WTC11 (cell line): Measurements from ENCODE around the gene SNX14. TPM values are rescaled to one million over a fixed set of nuclear protein-coding genes. Genes with fewer than 3 reads are reported as not detected.

Experiments
- ATAC-seq: fragments of 200-7000 bp; cut with Tn5 transposase; 2 replicates; pipeline ENCODE4 v1.10.0; 2021; ENCODE audit warnings: mild to moderate bottlenecking, moderate library complexity
- CTCF ChIA-PET: fragments of 300-600 bp; sonication (Branson Sonifier 250); formaldehyde crosslinking; loops from one replicate; lab custom pipeline; 2021; ENCODE audit warnings: antibody characterized with exemption; lab: Charles Lee
- POLR2A ChIA-PET: fragments of 350-600 bp; sonication (Branson Sonifier 250); formaldehyde crosslinking; loops from one replicate; lab custom pipeline; 2021; ENCODE audit warnings: antibody characterized with exemption; lab: Charles Lee
- DNase-seq: peaks from one replicate; pipeline ENCODE4 v3.0.0; 2021; ENCODE audit warnings: low spot score
- H3K27ac Mint-ChIP-seq: 2 replicates; pipeline ENCODE4 v1.8.0; 2021; ENCODE audit warnings: mixed read lengths
- H3K27me3 Mint-ChIP-seq: 2 replicates; pipeline ENCODE4 v1.8.0; 2021; ENCODE audit warnings: low read depth, mild to moderate bottlenecking, moderate library complexity, mixed read lengths
- H3K36me3 Mint-ChIP-seq: 2 replicates; pipeline ENCODE4 v1.8.0; 2021; ENCODE audit warnings: mixed read lengths
- H3K4me1 Mint-ChIP-seq: 2 replicates; pipeline ENCODE4 v1.8.0; 2022; ENCODE audit warnings: mixed read lengths
- H3K4me3 Mint-ChIP-seq: 2 replicates; pipeline ENCODE4 v1.8.0; 2021; ENCODE audit warnings: mild to moderate bottlenecking, moderate library complexity, mixed read lengths
- H3K9me3 Mint-ChIP-seq: 2 replicates; pipeline ENCODE4 v1.8.0; 2021; ENCODE audit warnings: mixed read lengths
- CDX4 ChIP-seq: fragments of 250-450 bp; sonication (Bioruptor Pico); IDR thresholded peaks from 2 replicates; pipeline ENCODE4 v1.9.0; 2021; ENCODE audit warnings: moderate library complexity, mild to moderate bottlenecking, inconsistent platforms, borderline replicate concordance
- CREB1 ChIP-seq: sonication (generic); formaldehyde crosslinking; IDR thresholded peaks from 2 replicates; pipeline ENCODE4 v1.8.0; 2023; ENCODE audit warnings: mild to moderate bottlenecking, missing genetic modification reagents
- E2F4 ChIP-seq: sonication (generic); formaldehyde crosslinking; IDR thresholded peaks from 2 replicates; pipeline ENCODE4 v1.8.1; 2022; ENCODE audit warnings: low read depth, mild to moderate bottlenecking, moderate library complexity, missing genetic modification reagents, borderline replicate concordance
- ESRRA ChIP-seq: sonication (generic); formaldehyde crosslinking; IDR thresholded peaks from 2 replicates; pipeline ENCODE4 v1.8.1; 2022; ENCODE audit warnings: mild to moderate bottlenecking, missing genetic modification reagents, borderline replicate concordance
- FOXP4 ChIP-seq: sonication (generic); formaldehyde crosslinking; IDR thresholded peaks from 2 replicates; pipeline ENCODE4 v1.8.0; 2022; ENCODE audit warnings: mild to moderate bottlenecking, missing genetic modification reagents
- GABPB1 ChIP-seq: sonication (generic); formaldehyde crosslinking; IDR thresholded peaks from 2 replicates; pipeline ENCODE4 v1.8.1; 2023; ENCODE audit warnings: mild to moderate bottlenecking, missing genetic modification reagents
- HMGA2 ChIP-seq: fragments of 250-450 bp; sonication (Bioruptor Pico); IDR thresholded peaks from 2 replicates; pipeline ENCODE4 v1.4.0; 2021; ENCODE audit warnings: mild to moderate bottlenecking, moderate library complexity
- JUN ChIP-seq: sonication (generic); formaldehyde crosslinking; IDR thresholded peaks from 2 replicates; pipeline ENCODE4 v1.8.0; 2023; ENCODE audit warnings: mild to moderate bottlenecking, missing genetic modification reagents
- MYBL2 ChIP-seq: sonication (generic); formaldehyde crosslinking; IDR thresholded peaks from 2 replicates; pipeline ENCODE4 v1.8.1; 2023; ENCODE audit warnings: mild to moderate bottlenecking, moderate library complexity, missing genetic modification reagents
- NFE2L1 ChIP-seq: sonication (generic); formaldehyde crosslinking; IDR thresholded peaks from 2 replicates; pipeline ENCODE4 v1.8.1; 2023; ENCODE audit warnings: missing genetic modification reagents
- SMAD3 ChIP-seq: sonication (generic); formaldehyde crosslinking; IDR thresholded peaks from 2 replicates; pipeline ENCODE4 v1.8.0; 2022; ENCODE audit warnings: missing genetic modification reagents, mild to moderate bottlenecking, borderline replicate concordance
- SOX15 ChIP-seq: fragments of 250-450 bp; sonication (Bioruptor Pico); IDR thresholded peaks from 2 replicates; pipeline ENCODE4 v1.9.0; 2021; ENCODE audit warnings: mild to moderate bottlenecking
- USF1 ChIP-seq: sonication (generic); formaldehyde crosslinking; IDR thresholded peaks from 2 replicates; pipeline ENCODE4 v1.8.0; 2022; ENCODE audit warnings: mild to moderate bottlenecking, missing genetic modification reagents
- ZNF138 ChIP-seq: sonication (generic); formaldehyde crosslinking; conservative IDR thresholded peaks from 2 replicates; pipeline ENCODE4 v1.8.1; 2022; ENCODE audit warnings: mild to moderate bottlenecking, moderate library complexity, missing genetic modification reagents
- ZNF219 ChIP-seq: sonication (generic); formaldehyde crosslinking; IDR thresholded peaks from 2 replicates; pipeline ENCODE4 v1.8.0; 2023; ENCODE audit warnings: missing genetic modification reagents, mild to moderate bottlenecking, borderline replicate concordance
- ZNF263 ChIP-seq: sonication (generic); formaldehyde crosslinking; IDR thresholded peaks from 2 replicates; pipeline ENCODE4 v1.8.1; 2022; ENCODE audit warnings: low read depth, mild to moderate bottlenecking, moderate library complexity, missing genetic modification reagents
- ZNF317 ChIP-seq: sonication (generic); formaldehyde crosslinking; IDR thresholded peaks from 2 replicates; pipeline ENCODE4 v1.8.1; 2023; ENCODE audit warnings: low read depth, mild to moderate bottlenecking, moderate library complexity, missing genetic modification reagents, borderline replicate concordance
- ZNF396 ChIP-seq: fragments of 250-450 bp; sonication (Bioruptor Pico); IDR thresholded peaks from 2 replicates; pipeline ENCODE4 v1.8.0; 2021; ENCODE audit warnings: mild to moderate bottlenecking, moderate library complexity, borderline replicate concordance
- total RNA-seq: library from RNA; stranded (reverse); gene quantifications from 3 replicates; pipeline ENCODE4 v1.2.3, GENCODE V29; 2021
- TF ChIP-seq, protein P1 (sequence below): sonication (generic); formaldehyde crosslinking; IDR thresholded peaks from 2 replicates; pipeline ENCODE4 v1.8.0; 2023; ENCODE audit warnings: mild to moderate bottlenecking, missing genetic modification reagents
- TF ChIP-seq, protein P2 (sequence below): sonication (generic); formaldehyde crosslinking; IDR thresholded peaks from 2 replicates; pipeline ENCODE4 v1.8.1; 2022; ENCODE audit warnings: mild to moderate bottlenecking, missing genetic modification reagents, moderate library complexity, borderline replicate concordance
- TF ChIP-seq, protein P3 (sequence below): sonication (generic); formaldehyde crosslinking; IDR thresholded peaks from 2 replicates; pipeline ENCODE4 v1.8.0; 2022; ENCODE audit warnings: mild to moderate bottlenecking, missing genetic modification reagents

The SNX14 gene
- total RNA-seq, 1 experiment from 2014 or later = 34.3 TPM

GRCh38 chr6:85569323-85569722 is 24.3 kb downstream of the SNX14 start:
- TF ChIP-seq JUN (CRISPR knock-in tag) (no peak), GABPB1 (no peak), MYBL2 (CRISPR knock-in tag) (no peak), CDX4 (CRISPR knock-in tag) (no peak), ESRRA (CRISPR knock-in tag) (no peak), FOXP4 (CRISPR knock-in tag) (no peak), NFE2L1 (CRISPR knock-in tag) (no peak), ZNF396 (no peak), ZNF219 (CRISPR knock-in tag) (no peak), USF1 (CRISPR knock-in tag) (no peak), ZNF263 (CRISPR knock-in tag) (no peak), ZNF317 (no peak), SOX15 (CRISPR knock-in tag) (no peak), E2F4 (CRISPR knock-in tag) (no peak)
- TF ChIP-seq, protein P1, sequence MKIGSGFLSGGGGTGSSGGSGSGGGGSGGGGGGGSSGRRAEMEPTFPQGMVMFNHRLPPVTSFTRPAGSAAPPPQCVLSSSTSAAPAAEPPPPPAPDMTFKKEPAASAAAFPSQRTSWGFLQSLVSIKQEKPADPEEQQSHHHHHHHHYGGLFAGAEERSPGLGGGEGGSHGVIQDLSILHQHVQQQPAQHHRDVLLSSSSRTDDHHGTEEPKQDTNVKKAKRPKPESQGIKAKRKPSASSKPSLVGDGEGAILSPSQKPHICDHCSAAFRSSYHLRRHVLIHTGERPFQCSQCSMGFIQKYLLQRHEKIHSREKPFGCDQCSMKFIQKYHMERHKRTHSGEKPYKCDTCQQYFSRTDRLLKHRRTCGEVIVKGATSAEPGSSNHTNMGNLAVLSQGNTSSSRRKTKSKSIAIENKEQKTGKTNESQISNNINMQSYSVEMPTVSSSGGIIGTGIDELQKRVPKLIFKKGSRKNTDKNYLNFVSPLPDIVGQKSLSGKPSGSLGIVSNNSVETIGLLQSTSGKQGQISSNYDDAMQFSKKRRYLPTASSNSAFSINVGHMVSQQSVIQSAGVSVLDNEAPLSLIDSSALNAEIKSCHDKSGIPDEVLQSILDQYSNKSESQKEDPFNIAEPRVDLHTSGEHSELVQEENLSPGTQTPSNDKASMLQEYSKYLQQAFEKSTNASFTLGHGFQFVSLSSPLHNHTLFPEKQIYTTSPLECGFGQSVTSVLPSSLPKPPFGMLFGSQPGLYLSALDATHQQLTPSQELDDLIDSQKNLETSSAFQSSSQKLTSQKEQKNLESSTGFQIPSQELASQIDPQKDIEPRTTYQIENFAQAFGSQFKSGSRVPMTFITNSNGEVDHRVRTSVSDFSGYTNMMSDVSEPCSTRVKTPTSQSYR = no peak
- TF ChIP-seq, protein P2, sequence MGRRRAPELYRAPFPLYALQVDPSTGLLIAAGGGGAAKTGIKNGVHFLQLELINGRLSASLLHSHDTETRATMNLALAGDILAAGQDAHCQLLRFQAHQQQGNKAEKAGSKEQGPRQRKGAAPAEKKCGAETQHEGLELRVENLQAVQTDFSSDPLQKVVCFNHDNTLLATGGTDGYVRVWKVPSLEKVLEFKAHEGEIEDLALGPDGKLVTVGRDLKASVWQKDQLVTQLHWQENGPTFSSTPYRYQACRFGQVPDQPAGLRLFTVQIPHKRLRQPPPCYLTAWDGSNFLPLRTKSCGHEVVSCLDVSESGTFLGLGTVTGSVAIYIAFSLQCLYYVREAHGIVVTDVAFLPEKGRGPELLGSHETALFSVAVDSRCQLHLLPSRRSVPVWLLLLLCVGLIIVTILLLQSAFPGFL = no peak
- TF ChIP-seq, protein P3, sequence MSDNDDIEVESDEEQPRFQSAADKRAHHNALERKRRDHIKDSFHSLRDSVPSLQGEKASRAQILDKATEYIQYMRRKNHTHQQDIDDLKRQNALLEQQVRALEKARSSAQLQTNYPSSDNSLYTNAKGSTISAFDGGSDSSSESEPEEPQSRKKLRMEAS (CRISPR knock-in tag) = no peak
- TF ChIP-seq, all 79 proteins: peak for 0
- Mint-ChIP-seq H3K4me1 (no peaks in the 10 kb centered on the region), H3K27ac (no peak overlapping the region), H3K27me3 (no peaks in the 10 kb centered on the region), H3K9me3 (peaks cover 1% of the 10 kb centered on the region; the same call in 1 of the 2 replicates), H3K36me3 (peaks cover 10% of the 10 kb centered on the region), H3K4me3 (no peak overlapping the region)
- DNase-seq (no peak), ATAC-seq (no peak)
- CTCF ChIA-PET = no interaction called here
- POLR2A ChIA-PET = interaction anchor here (0.7 kb wide), 1 partner anchor 75 kb away, joined by 3 read pairs; no protein-coding TSS in a partner anchor

DNA sequence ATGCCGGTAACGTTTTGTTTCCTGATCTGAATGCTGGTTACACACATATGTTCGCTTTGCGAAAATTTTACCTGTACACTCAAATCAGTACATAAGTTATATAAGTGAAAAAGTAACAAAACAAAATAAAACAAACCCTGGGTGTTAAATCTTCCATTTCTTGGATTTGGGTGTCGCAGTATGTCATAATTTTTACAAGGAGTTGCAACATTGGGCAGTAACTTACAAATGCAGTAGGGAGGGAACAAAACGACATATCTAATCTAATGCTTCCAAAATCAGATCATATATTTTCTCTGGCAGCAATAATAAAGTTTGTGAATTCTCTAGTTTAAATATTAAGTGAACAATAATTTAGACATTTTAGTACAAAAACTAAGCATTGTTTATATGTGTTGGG is 25.2 kb downstream of the SNX14 start:
- ATAC-seq (no peak), DNase-seq (no peak)
- peaks cover 16% of the 10 kb centered on the region for H3K36me3 Mint-ChIP-seq
- no peak overlapping the region for H3K27ac Mint-ChIP-seq
- H3K4me1 Mint-ChIP-seq = no peaks in the 10 kb centered on the region
- ChIA-PET CTCF (no interaction called here), POLR2A (no interaction called here)
- peaks cover 4% of the 10 kb centered on the region; the same call in 1 of the 2 replicates for H3K9me3 Mint-ChIP-seq
- H3K4me3 Mint-ChIP-seq = no peak overlapping the region
- H3K27me3 Mint-ChIP-seq = no peaks in the 10 kb centered on the region
- TF ChIP-seq SMAD3 (CRISPR knock-in tag) = no peak
- no peak for TF ChIP-seq ZNF138 (CRISPR knock-in tag)
- TF ChIP-seq ZNF317 = no peak
- TF ChIP-seq CREB1 = no peak
- TF ChIP-seq HMGA2 (CRISPR knock-in tag) = no peak
